ENCODE data around the gene TEX14.
A peak's percentile ranks its signal among the peaks of the same experiment; 100 is the strongest.
"Not testable (repeated sequence)": the region's sequence is repeated elsewhere in the genome, so short reads cannot be mapped to it uniquely, and the experiment has no call there.

Gene TEX14

DNA sequence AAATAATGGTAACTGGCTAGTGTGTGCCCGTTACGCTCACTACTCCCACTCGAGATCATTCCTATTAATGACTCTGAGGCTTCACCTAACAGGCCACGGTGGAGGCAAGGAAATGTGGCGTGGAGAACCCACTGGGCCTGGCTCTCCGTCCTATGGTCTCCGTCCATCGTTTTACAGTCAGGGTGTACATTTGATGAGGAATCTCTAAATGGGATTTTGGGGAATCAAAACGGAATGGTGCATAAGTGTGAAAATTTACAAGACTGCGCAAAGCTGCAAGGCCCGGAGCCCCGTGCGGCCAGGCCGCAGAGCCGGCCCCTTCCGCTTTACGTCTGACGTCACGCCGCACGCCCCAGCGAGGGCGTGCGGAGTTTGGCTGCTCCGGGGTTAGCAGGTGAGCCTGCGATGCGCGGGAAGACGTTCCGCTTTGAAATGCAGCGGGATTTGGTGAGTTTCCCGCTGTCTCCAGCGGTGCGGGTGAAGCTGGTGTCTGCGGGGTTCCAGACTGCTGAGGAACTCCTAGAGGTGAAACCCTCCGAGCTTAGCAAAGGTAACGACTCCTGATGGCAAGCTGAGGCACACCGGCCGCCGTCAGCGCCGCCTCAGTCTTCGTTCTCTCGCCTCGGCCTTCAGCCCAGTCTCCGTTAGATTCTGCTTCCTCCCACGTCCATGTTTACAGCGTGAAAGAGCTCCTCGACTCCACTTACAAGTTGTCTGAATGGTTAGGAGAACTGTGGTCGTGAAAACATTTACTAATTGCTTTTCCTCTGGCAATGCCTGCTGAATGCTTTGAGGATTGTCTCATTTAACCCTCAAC, 602 bp upstream of the TEX14 start, which contains the start of gene RAD51C:
Gene RAD51C (plus strand): TSS at position 364 of the 817 bp plus-strand sequence. CDS start 42 bp downstream, at position 406.
- DNase-seq (ENCODE audit: low read depth) = peak; percentile 58

DNA sequence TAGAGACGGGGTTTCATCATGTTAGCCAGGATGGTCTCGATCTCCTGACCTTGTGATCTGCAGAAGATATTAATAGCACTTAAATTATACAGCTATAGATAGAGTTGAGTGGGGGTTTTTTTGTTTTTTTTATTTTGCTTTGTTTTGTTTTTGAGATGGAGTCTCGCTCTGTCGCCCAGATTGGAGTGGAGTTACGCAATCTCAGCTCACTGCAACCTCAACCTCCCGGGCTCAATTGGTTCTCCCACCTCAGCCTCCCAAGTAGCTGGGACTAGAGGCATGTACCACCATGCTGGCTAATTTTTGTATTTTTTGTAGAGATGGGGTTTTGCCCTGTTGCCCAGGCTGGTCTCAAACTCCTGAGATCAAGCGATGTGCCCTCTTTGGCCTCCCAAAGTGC, 1.8 kb downstream of the TEX14 start:
- DNase-seq (ENCODE audit: low read depth) = not testable (repeated sequence)

DNA sequence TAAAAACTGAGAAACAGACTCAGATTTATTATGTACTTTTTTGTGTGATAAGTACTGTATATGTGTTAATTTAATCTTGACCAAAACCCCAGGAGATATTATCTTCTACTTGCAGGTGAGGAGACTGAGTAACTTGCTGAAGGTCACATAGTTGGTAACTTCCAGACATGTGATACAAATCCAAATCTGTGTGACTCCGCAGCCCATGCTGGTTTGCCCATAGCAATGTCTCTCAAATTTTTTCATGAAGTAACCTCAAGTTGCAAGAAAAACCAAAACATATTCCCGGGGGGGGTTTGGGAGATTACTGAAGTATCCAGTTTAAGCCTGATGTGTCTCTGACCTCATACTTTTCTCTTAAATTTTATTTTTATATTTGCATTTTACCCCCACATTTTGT, 3.3 kb downstream of the TEX14 start:
- no peak for DNase-seq (ENCODE audit: low read depth)

DNA sequence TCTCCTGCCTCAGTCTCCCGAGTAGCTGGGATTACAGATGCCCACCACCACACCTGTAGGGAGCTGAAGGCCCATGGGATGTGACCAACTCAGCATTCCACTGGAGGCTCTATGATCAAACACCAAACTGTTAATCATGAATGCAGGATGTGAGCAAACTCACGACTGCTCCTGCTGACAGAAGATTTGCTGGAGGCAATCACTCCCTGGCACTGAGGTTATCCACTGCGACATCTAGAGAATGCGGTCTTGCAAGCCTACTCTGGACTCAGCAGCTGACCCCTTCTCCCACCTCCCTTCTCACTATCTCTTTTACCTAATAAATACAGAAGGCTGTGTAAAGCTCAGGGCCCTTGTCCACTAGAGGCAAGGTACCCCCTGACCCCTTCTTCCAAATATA, 4.9 kb downstream of the TEX14 start:
- DNase-seq (ENCODE audit: low read depth) = no peak

DNA sequence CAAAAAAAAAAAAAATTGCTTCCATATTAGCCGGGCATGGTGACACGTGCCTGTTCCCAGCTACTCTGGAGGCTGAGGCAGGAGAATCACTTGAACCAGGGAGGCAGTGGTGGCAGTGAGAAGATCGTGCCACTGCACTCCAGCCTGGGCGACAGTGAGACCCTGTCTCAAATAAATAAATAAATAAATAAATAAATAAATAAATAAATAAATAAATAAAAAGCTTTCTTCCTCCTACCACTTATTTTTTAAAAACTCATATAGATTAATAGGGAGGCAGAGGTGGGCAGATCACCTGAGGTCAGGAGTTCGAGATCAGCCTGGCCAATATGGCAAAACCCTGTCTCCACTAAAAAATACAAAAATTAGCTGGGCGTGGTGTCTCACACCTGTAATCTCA, 7.4 kb downstream of the TEX14 start:
- not testable (repeated sequence) for DNase-seq (ENCODE audit: low read depth)

DNA sequence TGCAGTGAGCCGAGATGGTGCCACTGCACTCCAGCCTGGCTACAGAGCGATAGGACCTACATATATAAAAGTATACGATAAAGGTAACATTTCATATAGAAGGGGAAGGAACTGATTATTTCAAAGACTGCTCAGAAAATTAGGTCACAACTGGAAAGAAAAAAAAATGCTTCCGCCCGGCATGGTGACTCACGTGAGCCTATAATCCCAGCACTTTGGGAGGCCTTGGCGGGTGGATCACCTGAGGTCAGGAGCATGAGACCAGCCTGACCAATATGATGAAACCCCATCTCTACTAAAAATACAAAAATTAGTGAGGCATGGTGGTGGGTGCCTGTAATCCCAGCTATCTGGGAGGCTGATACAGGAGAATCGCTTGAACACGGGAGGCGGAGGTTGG, 7.8 kb downstream of the TEX14 start:
- DNase-seq (ENCODE audit: low read depth) = no peak

DNA sequence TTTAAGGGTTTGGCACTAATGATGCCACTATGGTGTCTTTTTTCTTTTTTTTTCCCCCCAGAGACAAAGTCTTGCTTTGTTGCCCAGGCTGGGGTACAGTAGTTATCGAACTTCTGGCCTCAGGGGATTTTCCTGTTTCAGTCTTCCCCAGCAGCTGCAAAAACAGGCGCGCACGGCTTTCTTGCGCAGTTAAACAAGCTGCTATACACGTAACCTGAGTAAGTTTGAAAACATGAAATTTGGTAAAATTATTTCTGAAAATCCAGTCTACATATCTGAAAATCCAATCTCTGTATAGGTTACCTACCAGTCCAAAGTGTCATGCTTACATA, 11.8 kb downstream of the TEX14 start:
- DNase-seq (ENCODE audit: low read depth) = no peak

DNA sequence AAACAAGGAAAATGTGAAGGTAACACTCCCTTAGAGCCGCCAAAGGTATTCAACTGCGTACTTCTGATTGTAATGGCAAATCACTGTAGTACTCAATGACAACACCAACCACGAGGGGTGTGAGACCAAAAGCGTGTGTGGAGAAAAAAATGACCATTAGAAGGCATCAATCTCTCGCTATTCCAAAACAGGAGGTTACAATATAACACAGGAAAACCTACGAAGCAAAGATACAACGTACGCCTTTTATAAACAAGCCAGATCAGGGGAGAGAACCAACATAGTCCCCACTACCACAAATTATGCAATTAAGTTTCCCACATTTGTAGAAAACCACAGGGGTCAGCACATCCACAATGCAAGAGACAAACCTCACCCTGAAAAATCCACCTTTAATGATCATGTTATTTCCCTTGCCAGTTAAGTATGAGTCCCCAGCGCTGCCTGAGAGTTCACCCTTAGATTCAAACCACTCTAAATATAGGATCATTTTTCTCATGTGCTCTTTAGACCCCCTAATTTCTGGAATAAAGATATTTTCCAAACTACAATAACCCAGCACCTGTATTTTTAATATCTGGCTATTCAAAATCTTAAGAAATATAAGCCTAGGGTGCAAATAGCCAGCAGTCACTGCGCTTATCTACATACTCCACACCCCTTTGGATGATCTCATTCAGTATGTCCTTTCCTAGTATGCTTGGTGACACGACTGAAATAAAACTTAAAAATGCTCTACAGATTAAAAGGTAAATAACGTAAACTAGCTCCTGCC, 12.4 kb downstream of the TEX14 start:
- DNase-seq (ENCODE audit: low read depth) = no peak

DNA sequence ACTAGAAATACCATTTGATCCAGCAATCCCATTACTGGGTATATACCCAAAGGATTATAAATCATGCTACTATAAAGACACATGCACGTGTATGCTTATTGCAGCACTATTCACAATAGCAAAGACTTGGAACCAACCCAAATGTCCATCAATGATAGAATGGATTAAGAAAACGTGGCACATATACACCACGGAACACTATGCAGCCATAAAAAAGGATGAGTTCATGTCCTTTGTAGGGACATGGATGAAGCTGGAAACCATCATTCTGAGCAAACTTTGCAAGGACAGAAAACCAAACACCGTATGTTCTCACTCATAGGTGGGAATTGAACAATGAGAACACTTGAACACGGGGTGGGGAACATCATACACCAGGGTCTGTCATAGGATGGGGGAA, 13.6 kb downstream of the TEX14 start:
- not testable (repeated sequence) for DNase-seq (ENCODE audit: low read depth)

DNA sequence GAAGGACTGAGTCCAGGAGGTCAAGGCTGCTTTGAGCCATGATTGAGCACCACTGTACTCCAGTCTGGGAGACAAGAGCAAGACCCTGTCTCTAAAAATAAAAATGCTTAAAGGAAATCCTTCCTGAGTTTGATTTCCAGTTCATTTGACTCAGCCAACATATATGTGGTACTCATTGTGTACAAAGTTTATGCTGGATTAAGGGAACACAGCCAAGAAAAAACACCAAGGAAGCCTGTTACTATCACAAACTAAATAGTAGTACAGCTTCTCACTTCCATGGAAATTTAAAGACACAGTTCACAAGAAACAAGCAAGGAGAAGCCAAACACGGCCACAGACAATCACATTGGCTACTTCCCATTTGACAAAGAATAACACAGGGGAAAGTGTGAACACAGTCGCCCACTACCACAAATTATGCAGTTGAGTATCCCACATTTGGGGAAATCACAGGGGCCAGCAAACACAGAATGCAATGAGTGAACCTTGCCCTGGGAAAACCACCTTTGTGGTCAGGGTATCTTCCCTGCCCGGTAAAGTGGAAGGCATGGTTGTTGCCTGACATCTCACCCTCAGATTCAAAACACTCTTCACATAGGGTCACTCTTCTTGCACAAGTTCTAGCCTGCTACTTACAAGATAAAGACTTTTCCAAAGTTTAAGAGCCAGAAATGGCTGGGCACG, 14.5 kb downstream of the TEX14 start:
- no peak for DNase-seq (ENCODE audit: low read depth)

DNA sequence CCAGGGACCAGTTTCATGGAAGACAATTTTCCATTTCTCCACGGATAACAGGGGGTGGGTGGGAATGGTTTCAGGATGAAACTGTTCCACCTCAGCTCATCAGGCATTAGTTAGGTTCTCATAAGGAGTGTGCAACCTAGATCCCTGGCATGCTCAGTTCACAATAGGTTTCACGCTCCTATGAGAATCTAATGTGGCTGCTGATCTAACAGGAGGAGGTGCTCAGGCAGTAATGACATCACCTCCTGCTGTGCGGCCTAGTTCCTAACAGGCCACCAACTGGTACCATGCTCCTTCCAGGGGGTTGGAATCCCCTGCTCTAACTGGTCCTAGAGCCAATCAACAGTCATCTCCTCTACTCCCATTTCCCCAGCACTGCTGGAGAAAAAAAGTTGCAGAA, 19.9 kb downstream of the TEX14 start:
- no peak for DNase-seq (ENCODE audit: low read depth)

DNA sequence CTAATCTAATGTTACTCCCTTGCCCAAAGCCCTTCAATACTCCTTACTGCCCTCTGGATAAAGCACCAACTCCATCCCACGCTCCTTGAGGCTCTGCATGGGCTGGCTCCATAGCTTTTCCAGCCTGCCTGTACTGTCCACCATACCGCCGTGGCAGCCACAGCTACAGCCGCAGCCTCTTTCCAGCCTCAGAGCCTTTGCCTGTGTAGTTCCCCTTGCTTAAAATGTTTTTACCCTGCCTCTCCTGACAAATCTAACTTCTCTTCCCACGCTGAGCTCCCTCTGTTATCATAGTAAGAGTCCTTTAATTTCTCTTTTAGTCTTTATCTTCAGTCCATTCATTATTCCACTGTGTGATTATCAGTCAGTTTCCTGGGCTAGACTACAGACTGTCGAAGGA, 22.0 kb downstream of the TEX14 start:
- DNase-seq (ENCODE audit: low read depth) = no peak

DNA sequence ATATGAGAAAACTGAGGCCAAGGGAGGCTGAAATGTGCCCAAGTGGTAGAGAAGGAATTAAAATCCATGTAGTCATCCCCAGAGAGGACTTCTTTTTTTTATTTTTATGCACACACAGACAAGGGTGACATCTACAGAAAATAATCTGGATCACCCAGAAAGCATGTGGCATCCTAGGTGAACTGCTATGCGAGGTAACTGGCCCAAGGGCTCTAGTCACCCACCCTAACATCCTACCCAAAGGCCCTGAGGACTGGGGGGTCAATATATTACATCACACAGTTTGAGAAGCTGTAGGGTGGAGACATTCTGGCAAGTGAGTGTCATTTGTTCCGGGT, 23.3 kb downstream of the TEX14 start:
- no peak for DNase-seq (ENCODE audit: low read depth)

DNA sequence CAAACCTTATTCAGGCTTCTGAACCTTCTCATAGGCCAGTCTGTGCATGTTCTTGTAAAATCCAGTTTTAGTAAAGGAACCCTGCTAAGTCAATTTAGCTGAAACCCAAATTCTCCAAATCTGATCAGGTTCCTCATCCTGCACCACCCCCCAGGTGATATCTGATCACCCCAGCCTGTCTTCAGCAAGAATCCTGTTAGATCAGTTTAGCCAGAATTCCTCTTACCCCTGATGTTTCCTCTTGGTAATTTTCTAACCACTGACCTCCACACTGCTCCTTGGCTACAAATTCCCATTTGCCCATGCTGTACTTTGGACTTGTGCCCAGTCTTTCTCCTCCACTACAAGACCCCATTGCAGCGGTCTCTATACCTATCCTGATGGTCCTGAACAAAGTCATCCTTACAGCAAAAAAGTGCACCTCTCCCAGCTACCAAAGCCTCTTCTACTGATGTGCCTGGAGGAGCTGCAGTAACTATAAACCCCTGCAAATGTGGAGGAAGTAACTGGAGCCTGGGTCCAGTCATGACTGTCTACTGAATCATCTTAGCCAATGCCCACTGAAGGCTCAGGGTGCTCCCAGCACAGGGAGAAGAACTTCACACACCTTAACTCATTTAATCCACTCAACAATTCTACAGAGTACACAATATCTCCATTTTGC, 23.8 kb downstream of the TEX14 start:
- no peak for DNase-seq (ENCODE audit: low read depth)

DNA sequence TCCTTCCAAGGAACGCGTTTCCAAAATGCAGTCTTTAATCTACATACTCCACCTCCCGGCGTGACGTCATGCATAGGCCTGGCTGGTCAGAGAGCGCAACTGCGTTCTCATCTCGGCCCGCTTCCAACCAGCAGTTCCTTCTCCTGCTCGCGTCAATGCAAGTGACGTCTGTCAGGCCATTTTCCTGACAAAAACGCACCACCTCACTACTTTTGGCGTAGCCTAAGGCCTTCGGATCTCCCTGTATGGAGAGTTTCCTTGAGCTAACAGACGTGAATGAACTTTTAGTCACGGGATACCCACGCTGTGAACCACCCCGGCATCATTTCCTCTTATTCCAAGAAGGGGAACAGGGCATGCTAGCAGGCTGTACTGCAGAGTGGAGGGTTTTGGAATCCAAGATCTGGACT, 25.0 kb downstream of the TEX14 start:
- no peak for DNase-seq (ENCODE audit: low read depth)

DNA sequence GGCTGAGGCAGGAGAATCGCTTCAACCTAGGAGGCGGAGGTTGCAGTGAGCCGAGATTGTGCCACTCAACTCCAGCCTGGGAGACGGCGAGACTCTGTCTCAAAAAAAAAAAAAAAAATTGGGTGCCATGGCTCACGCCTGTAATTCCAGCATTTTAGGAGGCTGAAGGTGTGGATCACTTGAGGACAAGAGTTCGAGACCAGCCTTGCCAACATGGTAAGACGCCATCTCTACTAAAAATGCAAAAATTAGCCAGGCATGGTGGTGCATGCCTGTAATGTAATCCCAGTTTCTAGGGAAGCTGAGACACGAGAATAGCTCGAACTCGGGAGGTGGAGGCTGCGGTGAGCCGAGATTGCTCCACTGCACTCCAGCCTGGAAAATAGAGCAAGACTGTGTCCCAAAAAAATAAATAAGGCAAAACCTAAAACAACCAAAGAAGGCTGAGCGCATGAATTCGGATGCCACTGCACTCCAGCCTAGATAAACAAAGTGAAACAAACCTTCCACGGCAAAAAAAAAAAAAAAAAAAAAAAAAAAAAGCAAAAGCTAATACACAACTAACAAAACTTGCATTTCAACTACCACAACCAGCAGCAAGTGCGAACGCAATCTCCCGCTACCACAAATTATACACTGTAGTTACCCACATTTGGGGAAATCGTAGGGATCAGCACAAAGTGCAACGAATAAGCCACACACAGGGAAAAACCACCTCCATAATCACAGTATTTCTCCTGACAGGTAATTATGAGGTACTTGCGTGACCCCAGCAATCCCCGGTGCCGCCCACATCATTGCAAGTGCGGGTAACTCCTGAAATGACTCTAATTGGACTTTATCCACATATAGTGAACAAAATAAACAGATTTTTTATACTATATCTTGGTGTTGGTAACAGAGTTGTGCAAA, 25.6 kb downstream of the TEX14 start:
- no peak for DNase-seq (ENCODE audit: low read depth)

DNA sequence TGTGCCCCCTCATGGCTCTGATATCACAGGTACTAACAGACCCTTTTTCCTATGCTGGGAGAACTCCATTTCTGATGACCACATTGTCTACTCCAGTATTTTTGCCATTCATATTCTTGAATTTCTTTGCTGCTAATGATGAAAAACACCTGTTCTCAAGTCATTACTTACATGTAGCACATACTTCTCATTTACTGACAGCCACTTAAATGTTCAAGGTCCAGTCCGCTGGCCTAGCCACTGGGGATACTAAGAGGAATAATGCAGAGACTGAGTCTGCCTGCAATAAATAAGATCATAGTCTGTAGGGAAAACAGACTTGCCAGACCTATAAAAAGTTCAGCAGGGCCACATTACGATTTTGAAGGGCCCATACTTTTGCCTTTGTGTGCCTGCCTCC, 27.5 kb downstream of the TEX14 start:
- no peak for DNase-seq (ENCODE audit: low read depth)

DNA sequence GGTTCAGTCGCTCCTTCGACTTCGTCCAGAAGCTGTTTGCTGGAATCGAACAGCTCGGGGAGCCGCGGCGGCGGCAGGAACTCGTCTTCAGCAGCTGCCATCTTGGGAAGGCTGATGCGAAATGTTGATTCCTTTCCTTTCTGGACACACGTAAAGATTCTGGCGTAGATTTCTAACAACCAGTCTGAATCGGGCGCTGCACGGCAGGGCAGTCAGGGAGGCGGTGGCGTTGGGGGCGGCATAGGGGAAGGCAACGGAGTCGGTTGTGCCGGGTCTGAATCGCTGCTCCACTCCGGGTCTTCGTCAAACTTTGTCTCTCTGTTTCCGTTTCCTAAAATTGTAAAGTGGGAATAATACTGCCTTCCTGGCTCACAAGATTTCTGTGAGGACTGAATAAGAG, 30.3 kb downstream of the TEX14 start:
- DNase-seq (ENCODE audit: low read depth) = no peak

DNA sequence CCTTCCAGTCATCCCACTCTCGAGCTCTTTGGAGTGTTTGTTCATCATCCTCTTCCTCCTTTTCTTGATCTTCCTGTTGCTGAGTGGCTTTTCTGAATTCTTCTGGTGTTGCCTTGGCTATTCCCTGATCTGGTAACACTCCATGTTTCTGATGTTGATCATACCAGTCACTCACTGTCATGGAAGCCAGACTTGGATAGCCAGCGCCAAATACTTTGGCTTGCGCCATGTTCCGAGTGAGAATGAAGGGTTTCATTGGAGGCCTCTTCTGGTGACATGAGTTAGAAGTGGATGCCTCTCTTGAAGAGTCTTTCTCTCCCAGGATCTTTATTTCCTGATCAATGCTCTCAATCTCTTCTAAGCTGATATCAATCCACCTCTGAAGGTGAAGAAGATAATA, 31.2 kb downstream of the TEX14 start:
- DNase-seq (ENCODE audit: low read depth) = no peak

DNA sequence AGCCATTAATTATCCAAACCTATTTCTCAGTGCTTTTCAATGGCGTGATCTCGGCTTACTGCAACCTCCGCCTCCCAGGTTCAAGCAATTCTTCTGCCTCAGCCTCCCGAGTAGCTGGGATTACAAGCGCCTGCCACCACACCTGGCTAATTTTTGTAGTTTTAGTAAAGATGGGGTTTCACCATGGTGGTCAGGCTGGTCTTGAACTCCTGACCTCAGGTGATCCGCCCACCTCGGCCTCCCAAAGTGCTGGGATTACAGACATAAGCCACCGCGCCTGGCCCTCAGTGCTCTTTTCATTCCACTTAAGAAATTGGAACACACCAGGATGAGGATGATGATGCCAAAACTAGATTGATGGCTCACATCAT, 32.1 kb downstream of the TEX14 start:
- not testable (repeated sequence) for DNase-seq (ENCODE audit: low read depth)
